K562 (cell line): Measurements from ENCODE around the gene MAP3K13. TPM values are rescaled to one million over a fixed set of nuclear protein-coding genes. Genes with fewer than 3 reads are reported as not detected.

Source experiments
- ATAC-seq: fragments of 200-7000 bp; cut with Tn5 transposase; 3 replicates; pipeline ENCODE4 v1.9.1; 2020; ENCODE audit warnings: moderate library complexity
- BruUV-seq: library from RNA; stranded (reverse); fragments of 400-500 nt; replicated peaks from 2 replicates; lab custom pipeline; 2021; lab: Mats Ljungman, UMichigan
- CTCF ChIA-PET: fragments of 300-600 bp; formaldehyde crosslinking; extraction: SDS; loops from one replicate; lab custom pipeline; 2021; ENCODE audit warnings: low intra/inter-chr PET ratio; lab: Yijun Ruan, JAX
- POLR2A ChIA-PET: fragments of 300-600, 350-650 bp; sonication (Branson Sonifier 250); formaldehyde crosslinking; extraction: SDS; loops from one replicate; lab custom pipeline; 2021; ENCODE audit warnings: antibody characterized with exemption, inconsistent platforms; lab: Yijun Ruan, JAX
- DNase-seq, 4 experiments: peaks; one replicate each; pipeline versions ENCODE4 v3.0.0 to v3.0.0-alpha.2; 2011 to 2018; ENCODE audit warnings: low spot score in 3 of 4, mixed read lengths in 3 of 4; ENCODE audit errors: extremely low read depth in 1 of 4
- FAIRE-seq: peaks from 2 replicates; lab custom pipeline; 2011; peaks lifted over from hg19 to GRCh38; lab: Jason Lieb, UNC
- H2AFZ ChIP-seq: 2 replicates; pipeline ENCODE4 v1.6.0; 2011; ENCODE audit warnings: low read depth, low read length, control low read depth, inconsistent platforms
- H3K27ac ChIP-seq: fragments of 200-600 bp; 3 replicates; pipeline ENCODE4 v1.8.0; 2011; ENCODE audit warnings: low read depth, mild to moderate bottlenecking, control low read depth, inconsistent platforms, low read length, moderate library complexity, mixed read lengths; ENCODE audit errors: extremely low read depth
- H3K27me3 ChIP-seq, 2 experiments: fragments of 300-600 bp in 1 of 2; 2 replicates in 1 of 2; 3 replicates in 1 of 2; pipeline versions ENCODE4 v1.6.0 to v1.8.0; 2011; ENCODE audit warnings: inconsistent platforms in 2 of 2, low read length in 2 of 2, mild to moderate bottlenecking in 1 of 2, mixed read lengths in 1 of 2, moderate library complexity in 1 of 2; ENCODE audit not compliant: control insufficient read depth in 2 of 2, insufficient read depth in 2 of 2
- H3K36me3 ChIP-seq: fragments of 300-600 bp; 3 replicates; pipeline ENCODE4 v1.8.0; 2011; ENCODE audit warnings: mild to moderate bottlenecking, low read length, inconsistent platforms; ENCODE audit not compliant: control insufficient read depth, insufficient read depth
- H3K4me1 ChIP-seq, 2 experiments: fragments of 200-600 bp in 1 of 2; replicated peaks in 1 of 2; 2 replicates in 1 of 2; 3 replicates in 1 of 2; pipeline versions ENCODE4 v1.5.1 to v1.8.0; 2011; ENCODE audit warnings: inconsistent platforms in 2 of 2, low read length in 2 of 2, mild to moderate bottlenecking in 1 of 2, mixed read lengths in 1 of 2, moderate library complexity in 1 of 2; ENCODE audit not compliant: control insufficient read depth in 2 of 2, insufficient read depth in 2 of 2
- H3K4me2 ChIP-seq: 2 replicates; pipeline ENCODE4 v1.6.1; 2011; ENCODE audit warnings: low read length, control low read depth, inconsistent platforms, mixed read lengths; ENCODE audit not compliant: insufficient read depth
- H3K4me3 ChIP-seq: fragments of 200-600 bp; sonication (generic), shearing (Covaris generic); 2 replicates; pipeline ENCODE4 v1.5.1; 2016; ENCODE audit warnings: control low read depth, inconsistent platforms
- H3K79me2 ChIP-seq: fragments of 200-600 bp; 3 replicates; pipeline ENCODE4 v1.8.0; 2011; ENCODE audit warnings: low read length, inconsistent platforms; ENCODE audit not compliant: control insufficient read depth, insufficient read depth
- H3K9ac ChIP-seq, 2 experiments: 2 replicates each; pipeline versions ENCODE4 v1.6.0 to v1.6.1; 2011; ENCODE audit warnings: low read depth in 2 of 2, low read length in 2 of 2, control low read depth in 1 of 2, inconsistent platforms in 1 of 2, mild to moderate bottlenecking in 1 of 2, mixed read lengths in 1 of 2; ENCODE audit not compliant: insufficient read depth in 1 of 2
- H3K9me1 ChIP-seq: one replicate; pipeline ENCODE4 v1.6.0; 2011; ENCODE audit warnings: inconsistent platforms, mild to moderate bottlenecking, low read length, moderate library complexity; ENCODE audit not compliant: control insufficient read depth, insufficient read depth
- H3K9me3 ChIP-seq: replicated peaks from 2 replicates; pipeline ENCODE4 v1.5.1; 2011; ENCODE audit warnings: low read depth, low read length, inconsistent platforms; ENCODE audit not compliant: control insufficient read depth, insufficient read depth
- H4K20me1 ChIP-seq: replicated peaks from 2 replicates; pipeline ENCODE4 v1.6.1; 2011; ENCODE audit warnings: low read length, inconsistent platforms, mixed read lengths; ENCODE audit not compliant: control insufficient read depth, insufficient read depth
- CREB3L1 ChIP-seq: fragments of 450-650 bp; IDR thresholded peaks from 2 replicates; pipeline ENCODE4 v1.6.1; 2014; ENCODE audit warnings: low read depth, mild to moderate bottlenecking, moderate library complexity, borderline replicate concordance
- FOXK2 ChIP-seq, 2 experiments: fragments of 450-650 bp; IDR thresholded peaks in 1 of 2; conservative IDR thresholded peaks in 1 of 2; 2 replicates each; pipeline ENCODE4 v1.6.1; 2016; ENCODE audit warnings: low read depth in 2 of 2, mild to moderate bottlenecking in 1 of 2
- ILK ChIP-seq: fragments of 450-650 bp; IDR thresholded peaks from 2 replicates; pipeline ENCODE4 v1.6.1; 2016; ENCODE audit warnings: missing genetic modification characterization, low read depth, mild to moderate bottlenecking, missing compliant biosample characterization, moderate library complexity, borderline replicate concordance
- IRF9 ChIP-seq: fragments of 450-650 bp; IDR thresholded peaks from 2 replicates; pipeline ENCODE4 v1.6.1; 2016; ENCODE audit warnings: missing biosample characterization, missing genetic modification characterization
- MEIS2 ChIP-seq: fragments of 450-650 bp; IDR thresholded peaks from 2 replicates; pipeline ENCODE4 v1.6.1; 2014; ENCODE audit warnings: mild to moderate bottlenecking; ENCODE audit not compliant: partially characterized antibody
- NCOA6 ChIP-seq: fragments of 450-650 bp; IDR thresholded peaks from 2 replicates; pipeline ENCODE4 v1.6.1; 2017; ENCODE audit warnings: mild to moderate bottlenecking
- NR4A1 ChIP-seq, 2 experiments: fragments of 250-450 bp in 1 of 2; fragments of 450-650 bp in 1 of 2; sonication (Bioruptor Pico) in 1 of 2; IDR thresholded peaks; 2 replicates each; pipeline versions ENCODE4 v1.4.0 to v1.6.1; 2016 to 2020; ENCODE audit warnings: mild to moderate bottlenecking in 2 of 2, missing compliant biosample characterization in 1 of 2, missing genetic modification characterization in 1 of 2, moderate library complexity in 1 of 2
- PKNOX1 ChIP-seq: fragments of 450-650 bp; IDR thresholded peaks from 2 replicates; pipeline ENCODE4 v1.6.1; 2016
- SIN3B ChIP-seq: fragments of 450-650 bp; IDR thresholded peaks from 2 replicates; pipeline ENCODE4 v1.6.1; 2017; ENCODE audit warnings: low read depth, mild to moderate bottlenecking, moderate library complexity
- SMAD4 ChIP-seq: fragments of 250-450 bp; sonication (Bioruptor Pico); conservative IDR thresholded peaks from 2 replicates; pipeline ENCODE4 v1.8.0; 2021; ENCODE audit warnings: inconsistent platforms, mild to moderate bottlenecking, moderate library complexity
- SMARCA5 ChIP-seq: fragments of 450-650 bp; IDR thresholded peaks from 2 replicates; pipeline ENCODE4 v1.6.1; 2016
- UBTF ChIP-seq, 2 experiments: IDR thresholded peaks; 2 replicates each; pipeline ENCODE4 v1.6.1; 2012; ENCODE audit warnings: improper control_type of control experiment in 2 of 2, low read depth in 2 of 2, low read length in 2 of 2, borderline replicate concordance in 1 of 2
- ZKSCAN1 ChIP-seq: fragments of 150-350 bp; IDR thresholded peaks from 2 replicates; pipeline ENCODE4 v1.6.1; 2016; ENCODE audit warnings: low read depth, low read length
- WGBS: fragments of 100-300 bp; shearing (Covaris generic); methylation state at CpG from one replicate; pipeline ENCODE4 v1.1.6; 2016; ENCODE audit warnings: low coverage, mixed read lengths; ENCODE audit not compliant: insufficient coverage; ENCODE audit errors: missing lambda C conversion rate; 5-methylcytosine and 5-hydroxymethylcytosine counted together
- in situ Hi-C: fragments of 300-500 bp; cut with MboI; formaldehyde crosslinking; loops from 4 replicates; pipeline ENCODE4 v1.15.0; 2018; ENCODE audit warnings: inconsistent platforms, mixed read lengths
- intact Hi-C: fragments of 100-400 bp; cut with micrococcal nuclease; formaldehyde crosslinking; loops from 2 replicates; pipeline ENCODE4 v1.14.2; 2022
- polyA plus RNA-seq, 8 experiments: library from polyadenylated mRNA; depleted of rRNA in 4 of 8; stranded (reverse) in 5 of 8; unstranded in 3 of 8; fragments of >200 nt; fragmentation: Nextera tagmentation in 2 of 8; fragmentation: Illumina TruSeq in 1 of 8; extraction: Ambion mirVana in 2 of 8; extraction: Trizol in 1 of 8; gene quantifications; 2 replicates each; pipeline versions ENCODE4 v1.2.1 to v1.2.3, GENCODE V29; 2011 to 2014; ENCODE audit warnings: inconsistent platforms in 1 of 8, missing spikeins in 1 of 8
- total RNA-seq, 7 experiments: library from RNA; depleted of rRNA in 6 of 7; stranded (reverse); fragments of >200 nt in 6 of 7; fragmentation: Illumina TruSeq in 2 of 7; extraction: Trizol in 2 of 7; gene quantifications; 2 replicates each; pipeline versions ENCODE4 v1.2.1 to v1.2.3, GENCODE V29; 2011 to 2021; ENCODE audit warnings: low replicate concordance in 1 of 7

Gene MAP3K13
- total and polyA plus RNA-seq, 9 of the 15 experiments (the other 6 are each of a cell fraction or from before 2014, with no cell fraction given): 0.04 to 0.32 (median 0.15) TPM; not detected in 2

GRCh38 chr3:185470323-185470722, 107.4 kb downstream of the MAP3K13 start:
- Histone ChIP-seq H3K36me3 (peaks cover 3% of the 10 kb centered on the region; the same call in 1 of the 3 replicates), H3K4me2 (no peak overlapping the region; the same call in 1 of the 2 replicates), H3K4me1 (peaks cover 13 to 31% of the 10 kb centered on the region in 2 experiments), H4K20me1 (no peaks in the 10 kb centered on the region), H3K79me2 (no peaks in the 10 kb centered on the region; the same call in 2 of the 3 replicates), H3K9ac (no peak overlapping the region), H3K9me3 (no peaks in the 10 kb centered on the region), H2AFZ (peak overlapping the region; percentile 79), H3K9me1 (no peaks in the 10 kb centered on the region), H3K4me3 (no peak overlapping the region), H3K27ac (no peak overlapping the region), H3K27me3 (no peaks in the 10 kb centered on the region)
- CTCF ChIA-PET: no interaction called here
- WGBS: 12% methylated on average over 3 of the region's 3 CpGs
- in situ Hi-C loops (no loop called here), intact Hi-C loops (no loop called here)
- DNase-seq: peak in 2 of 4 experiments; percentile 40 to 67
- no TSS peak for BruUV-seq
- peak; percentile 81 for FAIRE-seq
- peak; percentile 59 for ATAC-seq
- POLR2A ChIA-PET: interaction anchor here (0.7 to 1.4 kb wide), 7 partner anchors 8 to 22 kb away, joined by 3 to 5 read pairs (median 4); no protein-coding TSS in a partner anchor
- TF ChIP-seq MEIS2 (peak; percentile 26), ILK (tag) (no peak), SIN3B (no peak), PKNOX1 (peak; percentile 70), UBTF (IDR thresholded peaks at IDR 0.05; ENCODE audit: borderline replicate concordance in 1 of 2, low read depth in 2 of 2, low read length in 2 of 2) (no peak), SMARCA5 (no peak), FOXK2 (conservative IDR thresholded peaks at IDR 0.05 in 1 of 2, IDR thresholded peaks at IDR 0.05 in 1 of 2; ENCODE audit: low read depth in 2 of 2) (peak in 1 of 2 experiments; percentile 33; a peak in 1 of 4 replicates), SMAD4 (CRISPR knock-in tag) (peak; percentile 23; the same call in 1 of the 2 replicates), NR4A1 (CRISPR knock-in tag; IDR thresholded peaks at IDR 0.05) (no peak), NR4A1 (tag; IDR thresholded peaks at IDR 0.05) (no peak), ZKSCAN1 (no peak), NCOA6 (no peak), IRF9 (tag) (no peak), CREB3L1 (no peak)
